Pulmonary artery endothelial cell (primary cell): Measurements from ENCODE around the gene MYO15B. TPM values are rescaled to one million over a fixed set of nuclear protein-coding genes. Genes with fewer than 3 reads are reported as not detected.

ENCODE experiments used
- DNase-seq: peaks from one replicate; pipeline ENCODE4 v3.0.0-alpha.2; 2011; ENCODE audit warnings: low read depth, low spot score
- total RNA-seq: library from RNA; depleted of rRNA; stranded (reverse); fragments of >200 nt; gene quantifications from 2 replicates; pipeline ENCODE4 v1.2.3, GENCODE V29; 2014

The MYO15B gene
- total RNA-seq, 1 donor from 2014 or later = 1.6 TPM

- no peak for DNase-seq
These were observed 28.7 kb upstream of the MYO15B start for GRCh38 chr17:75558666-75559530.

GRCh38 chr17:75559958-75560533 lies 27.6 kb upstream of the MYO15B start:
- no peak for DNase-seq

- DNase-seq = no peak
These were observed 25.5 kb upstream of the MYO15B start for GRCh38 chr17:75561927-75562603.

- DNase-seq = no peak
These were observed 24.4 kb upstream of the MYO15B start for GRCh38 chr17:75563063-75563758.

GRCh38 chr17:75564195-75564594 lies 23.4 kb upstream of the MYO15B start:
- no peak for DNase-seq

GRCh38 chr17:75565066-75565465 lies 22.5 kb upstream of the MYO15B start:
- no peak for DNase-seq

- DNase-seq = no peak
These were observed 22.0 kb upstream of the MYO15B start for GRCh38 chr17:75565618-75566017.

- DNase-seq = no peak
These were observed 21.2 kb upstream of the MYO15B start for GRCh38 chr17:75566416-75566815.

GRCh38 chr17:75566834-75567233 lies 20.8 kb upstream of the MYO15B start:
- no peak for DNase-seq

- no peak for DNase-seq
These were observed 19.0 kb upstream of the MYO15B start for GRCh38 chr17:75568412-75569255.

- DNase-seq = no peak
These were observed 17.4 kb upstream of the MYO15B start for GRCh38 chr17:75570034-75570676.

- DNase-seq = no peak
These were observed 16.8 kb upstream of the MYO15B start for GRCh38 chr17:75570772-75571171.

GRCh38 chr17:75571197-75571884 lies 16.3 kb upstream of the MYO15B start:
- DNase-seq = no peak

- no peak for DNase-seq
These were observed 15.8 kb upstream of the MYO15B start for GRCh38 chr17:75571885-75572215.

GRCh38 chr17:75572713-75573539 lies 14.7 kb upstream of the MYO15B start:
- DNase-seq = no peak

GRCh38 chr17:75573540-75573957 lies 14.1 kb upstream of the MYO15B start:
- no peak for DNase-seq

GRCh38 chr17:75573994-75574393 lies 13.6 kb upstream of the MYO15B start:
- DNase-seq = no peak

- no peak for DNase-seq
These were observed 13.1 kb upstream of the MYO15B start for GRCh38 chr17:75574404-75575036.

- DNase-seq = no peak
These were observed 12.4 kb upstream of the MYO15B start for GRCh38 chr17:75575197-75575596.
